HepG2 (cell line): ENCODE results near the gene ALDH1L2. TPM values are rescaled to one million over a fixed set of nuclear protein-coding genes. Genes with fewer than 3 reads are reported as not detected.
A peak's percentile ranks its signal among the peaks of the same experiment; 100 is the strongest.

Experiments
- ATAC-seq: fragments of 200-7000 bp; cut with Tn5 transposase; 3 replicates; pipeline ENCODE4 v1.9.1; 2020; ENCODE audit warnings: mild to moderate bottlenecking, moderate library complexity
- BruUV-seq: library from RNA; stranded (reverse); fragments of 400-500 nt; replicated peaks from 2 replicates; lab custom pipeline; 2021; lab: Mats Ljungman, UMichigan
- CTCF ChIA-PET: fragments of 300-600 bp; formaldehyde crosslinking; extraction: SDS; loops from one replicate; lab custom pipeline; 2021; ENCODE audit warnings: low total read pairs, inconsistent platforms, low intra/inter-chr PET ratio; lab: Yijun Ruan, JAX
- POLR2A ChIA-PET: fragments of 350-600 bp; sonication (Branson Sonifier 250); formaldehyde crosslinking; loops from one replicate; lab custom pipeline; 2020; ENCODE audit warnings: antibody characterized with exemption, inconsistent platforms; lab: Yijun Ruan, JAX
- DNase-seq: peaks from one replicate; pipeline ENCODE4 v3.0.0-alpha.2; 2015; ENCODE audit warnings: low spot score
- FAIRE-seq: peaks from 3 replicates; lab custom pipeline; 2011; peaks lifted over from hg19 to GRCh38; lab: Jason Lieb, UNC
- H2AFZ ChIP-seq: one replicate; pipeline ENCODE4 v1.6.1; 2011; ENCODE audit warnings: low read length, inconsistent platforms
- H3K27ac ChIP-seq: fragments of 300-600 bp; 3 replicates; pipeline ENCODE4 v1.8.0; 2011; ENCODE audit warnings: mixed run types, mild to moderate bottlenecking, mixed read lengths, low read length, inconsistent platforms; ENCODE audit not compliant: insufficient read depth; ENCODE audit errors: extremely low read length
- H3K27me3 ChIP-seq, 2 experiments: fragments of 200-600 bp in 1 of 2; 2 replicates in 1 of 2; 3 replicates in 1 of 2; pipeline versions ENCODE4 v1.6.0 to v1.8.0; 2011; ENCODE audit warnings: low read length in 2 of 2, mild to moderate bottlenecking in 2 of 2, moderate library complexity in 2 of 2, inconsistent platforms in 1 of 2; ENCODE audit not compliant: insufficient read depth in 2 of 2, control insufficient read depth in 1 of 2
- H3K36me3 ChIP-seq, 2 experiments: fragments of 200-600 bp in 1 of 2; replicated peaks in 1 of 2; 2 replicates in 1 of 2; 3 replicates in 1 of 2; pipeline versions ENCODE4 v1.5.1 to v1.8.0; 2011; ENCODE audit warnings: low read length in 2 of 2, inconsistent platforms in 1 of 2; ENCODE audit not compliant: insufficient read depth in 2 of 2, control insufficient read depth in 1 of 2
- H3K4me1 ChIP-seq: 2 replicates; pipeline ENCODE4 v1.5.1; 2012; ENCODE audit warnings: low read length, inconsistent platforms; ENCODE audit not compliant: insufficient read depth
- H3K4me2 ChIP-seq: 2 replicates; pipeline ENCODE4 v1.6.0; 2011; ENCODE audit warnings: low read depth, low read length, inconsistent platforms
- H3K4me3 ChIP-seq, 3 experiments: fragments of 200-600 bp in 1 of 3; sonication (generic), shearing (Covaris generic) in 1 of 3; replicated peaks in 1 of 3; 2 replicates each; pipeline ENCODE4 v1.5.1; 2011 to 2016; ENCODE audit warnings: low read length in 3 of 3, inconsistent platforms in 2 of 3, low read depth in 2 of 3, mild to moderate bottlenecking in 2 of 3, control low read depth in 1 of 3, mixed read lengths in 1 of 3; ENCODE audit not compliant: insufficient read depth in 1 of 3
- H3K79me2 ChIP-seq: one replicate; pipeline ENCODE4 v1.6.1; 2011; ENCODE audit warnings: low read length, inconsistent platforms; ENCODE audit not compliant: insufficient read depth
- H3K9ac ChIP-seq: 2 replicates; pipeline ENCODE4 v1.6.0; 2011; ENCODE audit warnings: mild to moderate bottlenecking, low read depth, low read length, inconsistent platforms; ENCODE audit not compliant: insufficient read depth
- H3K9me3 ChIP-seq: 2 replicates; pipeline ENCODE4 v1.5.1; 2012; ENCODE audit warnings: mild to moderate bottlenecking, low read length
- H4K20me1 ChIP-seq: 2 replicates; pipeline ENCODE4 v1.6.0; 2011; ENCODE audit warnings: inconsistent platforms, mild to moderate bottlenecking, low read length, moderate library complexity; ENCODE audit not compliant: insufficient read depth
- CC2D1A ChIP-seq: sonication (generic); formaldehyde crosslinking; IDR thresholded peaks from 2 replicates; pipeline ENCODE4 v1.8.1; 2023; ENCODE audit warnings: mild to moderate bottlenecking, missing genetic modification reagents
- PTBP1 ChIP-seq: fragments of 200-400 bp; formaldehyde crosslinking; IDR thresholded peaks from 2 replicates; pipeline ENCODE4 v1.6.1; 2018; ENCODE audit warnings: low read length, low read depth; ENCODE audit not compliant: poor library complexity, severe bottlenecking
- ZC3H13 ChIP-seq: sonication (generic); formaldehyde crosslinking; IDR thresholded peaks from 2 replicates; pipeline ENCODE4 v1.8.1; 2023; ENCODE audit warnings: mild to moderate bottlenecking, missing genetic modification reagents, moderate library complexity
- ZFP1 ChIP-seq: IDR thresholded peaks from 2 replicates; pipeline ENCODE4 v1.6.1; 2016
- ZNF143 ChIP-seq: sonication (generic); formaldehyde crosslinking; IDR thresholded peaks from 2 replicates; pipeline ENCODE4 v1.4.0; 2020; ENCODE audit warnings: missing genetic modification reagents
- ZNF777 ChIP-seq: sonication (generic); formaldehyde crosslinking; IDR thresholded peaks from 2 replicates; pipeline ENCODE4 v1.4.0; 2020; ENCODE audit warnings: missing genetic modification reagents
- ZSCAN31 ChIP-seq: sonication (generic); formaldehyde crosslinking; IDR thresholded peaks from 2 replicates; pipeline ENCODE4 v1.5.0; 2020; ENCODE audit warnings: low read depth, mild to moderate bottlenecking, missing genetic modification reagents
- ZZZ3 ChIP-seq: sonication (generic); formaldehyde crosslinking; IDR thresholded peaks from 2 replicates; pipeline ENCODE4 v1.4.0; 2020; ENCODE audit warnings: missing genetic modification reagents, mild to moderate bottlenecking, borderline replicate concordance
- WGBS: methylation state at CpG from one replicate; pipeline ENCODE4 v1.1.6; 2017; ENCODE audit warnings: low lambda C conversion rate; 5-methylcytosine and 5-hydroxymethylcytosine counted together
- in situ Hi-C: cut with HindIII; loops from 2 replicates; pipeline ENCODE4 v1.10.0; 2017; ENCODE audit warnings: low pct_unique_long_range_greater_than_20kb; ENCODE audit not compliant: extremely low pct_ligation_motif_present
- intact Hi-C: fragments of 100-400 bp; cut with micrococcal nuclease; formaldehyde crosslinking; loops from one replicate; pipeline ENCODE4 v1.10.0; 2022; ENCODE audit not compliant: unreplicated experiment
- polyA plus RNA-seq, 8 experiments: library from polyadenylated mRNA; depleted of rRNA in 3 of 8; stranded (reverse) in 7 of 8; unstranded in 1 of 8; fragments of >200 nt; fragmentation: Illumina TruSeq in 4 of 8; extraction: Trizol in 4 of 8; gene quantifications; 2 replicates each; pipeline versions ENCODE4 v1.2.1 to v1.2.3, GENCODE V29; 2011 to 2016; ENCODE audit warnings: low read depth in 4 of 8, missing spikeins in 1 of 8, mixed read lengths in 1 of 8; ENCODE audit not compliant: insufficient read depth in 1 of 8
- total RNA-seq, 5 experiments: library from RNA; depleted of rRNA; stranded (reverse); fragments of >200 nt; fragmentation: Illumina TruSeq; extraction: Trizol; gene quantifications; 2 replicates each; pipeline ENCODE4 v1.2.3, GENCODE V29; 2016; ENCODE audit warnings: low read depth in 1 of 5
- TF ChIP-seq, protein P1 (sequence below): sonication (generic); formaldehyde crosslinking; IDR thresholded peaks from 2 replicates; pipeline ENCODE4 v1.9.0; 2021; ENCODE audit warnings: missing genetic modification reagents, mild to moderate bottlenecking, borderline replicate concordance
- TF ChIP-seq, protein P2 (sequence below): sonication (generic); formaldehyde crosslinking; IDR thresholded peaks from 2 replicates; pipeline ENCODE4 v1.9.0; 2021; ENCODE audit warnings: missing genetic modification reagents, borderline replicate concordance

The ALDH1L2 gene
- total and polyA plus RNA-seq, 2 of the 13 experiments (the other 11 are each of a cell fraction or from before 2014, with no cell fraction given), result 0.40 to 4.6 TPM

DNA sequence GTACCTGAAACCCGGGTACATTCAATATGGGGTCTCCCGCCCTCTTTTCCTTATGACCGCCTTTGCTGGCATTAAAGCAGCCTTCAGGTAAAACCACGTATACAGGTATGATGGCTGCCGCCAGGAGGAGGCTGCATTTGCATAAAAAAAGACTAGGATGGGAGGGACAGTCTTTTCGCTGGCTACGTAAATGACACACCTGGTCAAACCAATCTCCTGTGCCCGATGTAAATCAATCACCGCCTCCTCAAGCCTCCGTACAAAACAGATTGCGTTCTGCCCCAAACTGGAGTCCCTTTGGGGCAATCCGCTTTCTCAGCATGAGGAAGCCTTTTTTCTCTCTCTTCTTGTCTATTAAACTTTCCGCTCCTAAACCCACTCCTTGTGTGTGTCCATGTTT is 8.1 kb upstream of the ALDH1L2 start:
- Histone ChIP-seq H3K4me1 (0 out of 2 replicates have a peak, but pooled peaks cover 8% of the 10 kb centered on the region), H3K9ac (no peak overlapping the region), H3K4me3 (no peak overlapping the region), H3K4me2 (peak overlapping the region; percentile 57), H3K79me2 (no peaks in the 10 kb centered on the region), H3K27me3 (peaks cover 2 to 14% of the 10 kb centered on the region in 2 experiments; a peak in 2 of 5 replicates), H3K9me3 (no peaks in the 10 kb centered on the region; the same call in 1 of the 2 replicates), H3K36me3 (no peaks in the 10 kb centered on the region), H2AFZ (no peak overlapping the region), H4K20me1 (no peaks in the 10 kb centered on the region), H3K27ac (no peak overlapping the region)
- FAIRE-seq, result no peak
- intact Hi-C loops (no loop called here), in situ Hi-C loops (no loop called here)
- ChIA-PET CTCF (no interaction called here), POLR2A (no interaction called here)
- TF ChIP-seq, protein P1, sequence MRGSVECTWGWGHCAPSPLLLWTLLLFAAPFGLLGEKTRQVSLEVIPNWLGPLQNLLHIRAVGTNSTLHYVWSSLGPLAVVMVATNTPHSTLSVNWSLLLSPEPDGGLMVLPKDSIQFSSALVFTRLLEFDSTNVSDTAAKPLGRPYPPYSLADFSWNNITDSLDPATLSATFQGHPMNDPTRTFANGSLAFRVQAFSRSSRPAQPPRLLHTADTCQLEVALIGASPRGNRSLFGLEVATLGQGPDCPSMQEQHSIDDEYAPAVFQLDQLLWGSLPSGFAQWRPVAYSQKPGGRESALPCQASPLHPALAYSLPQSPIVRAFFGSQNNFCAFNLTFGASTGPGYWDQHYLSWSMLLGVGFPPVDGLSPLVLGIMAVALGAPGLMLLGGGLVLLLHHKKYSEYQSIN (CRISPR knock-in tag), result no peak
- TF ChIP-seq ZZZ3 (CRISPR knock-in tag), result no peak
- TF ChIP-seq CC2D1A (CRISPR knock-in tag), result no peak
- no peak for TF ChIP-seq ZSCAN31 (CRISPR knock-in tag)
- TF ChIP-seq, protein P2, sequence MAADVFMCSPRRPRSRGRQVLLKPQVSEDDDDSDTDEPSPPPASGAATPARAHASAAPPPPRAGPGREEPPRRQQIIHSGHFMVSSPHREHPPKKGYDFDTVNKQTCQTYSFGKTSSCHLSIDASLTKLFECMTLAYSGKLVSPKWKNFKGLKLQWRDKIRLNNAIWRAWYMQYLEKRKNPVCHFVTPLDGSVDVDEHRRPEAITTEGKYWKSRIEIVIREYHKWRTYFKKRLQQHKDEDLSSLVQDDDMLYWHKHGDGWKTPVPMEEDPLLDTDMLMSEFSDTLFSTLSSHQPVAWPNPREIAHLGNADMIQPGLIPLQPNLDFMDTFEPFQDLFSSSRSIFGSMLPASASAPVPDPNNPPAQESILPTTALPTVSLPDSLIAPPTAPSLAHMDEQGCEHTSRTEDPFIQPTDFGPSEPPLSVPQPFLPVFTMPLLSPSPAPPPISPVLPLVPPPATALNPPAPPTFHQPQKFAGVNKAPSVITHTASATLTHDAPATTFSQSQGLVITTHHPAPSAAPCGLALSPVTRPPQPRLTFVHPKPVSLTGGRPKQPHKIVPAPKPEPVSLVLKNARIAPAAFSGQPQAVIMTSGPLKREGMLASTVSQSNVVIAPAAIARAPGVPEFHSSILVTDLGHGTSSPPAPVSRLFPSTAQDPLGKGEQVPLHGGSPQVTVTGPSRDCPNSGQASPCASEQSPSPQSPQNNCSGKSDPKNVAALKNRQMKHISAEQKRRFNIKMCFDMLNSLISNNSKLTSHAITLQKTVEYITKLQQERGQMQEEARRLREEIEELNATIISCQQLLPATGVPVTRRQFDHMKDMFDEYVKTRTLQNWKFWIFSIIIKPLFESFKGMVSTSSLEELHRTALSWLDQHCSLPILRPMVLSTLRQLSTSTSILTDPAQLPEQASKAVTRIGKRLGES (CRISPR knock-in tag), result no peak
- TF ChIP-seq ZNF143 (CRISPR knock-in tag), result no peak
- no peak for TF ChIP-seq ZC3H13 (CRISPR knock-in tag)
- TF ChIP-seq ZFP1 (CRISPR knock-in tag), result no peak
- TF ChIP-seq ZNF777 (CRISPR knock-in tag), result no peak
- TF ChIP-seq PTBP1, result no peak
- DNase-seq, result no peak
- 10% methylated on average over 11 of the region's 13 CpGs for WGBS
- BruUV-seq, result no TSS peak
- no peak for ATAC-seq
